DND-41 (cell line): ENCODE measurements around the gene C3orf38.

Source experiments
- CTCF ChIP-seq: IDR thresholded peaks from 2 replicates; pipeline ENCODE4 v1.5.1; 2012; ENCODE audit warnings: borderline replicate concordance, low read length, moderate library complexity, mild to moderate bottlenecking; ENCODE audit not compliant: poor library complexity, severe bottlenecking; ENCODE audit errors: extremely low read depth
- EZH2 ChIP-seq: IDR thresholded peaks from 3 replicates; pipeline ENCODE4 v1.6.1; 2012; ENCODE audit warnings: borderline replicate concordance, low read depth, mild to moderate bottlenecking, moderate library complexity, low read length, inconsistent platforms; ENCODE audit not compliant: severe bottlenecking

DNA sequence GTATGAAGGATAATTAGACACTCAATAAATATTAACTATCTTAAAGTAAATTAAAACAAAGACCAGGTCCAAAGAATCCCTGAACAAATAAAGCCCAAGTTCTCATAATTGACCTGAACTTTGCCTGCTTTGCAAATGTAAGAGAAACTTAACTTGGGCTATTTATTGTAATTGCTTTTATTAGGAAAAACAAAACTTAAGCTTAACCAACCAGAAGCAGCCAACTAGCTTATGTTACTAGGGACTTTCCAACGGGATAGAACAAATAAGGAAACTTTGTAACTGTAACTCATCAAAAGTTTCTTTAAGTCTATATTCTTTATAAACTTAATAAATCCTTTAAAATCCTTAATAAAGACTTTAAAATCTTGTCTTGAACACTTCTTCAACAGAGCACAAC, 48.4 kb downstream of the C3orf38 start:
- TF ChIP-seq EZH2 (no peak), CTCF (no peak)
